Chondrocyte (in vitro differentiated cells): ENCODE measurements around the gene ARHGAP18. TPM values are rescaled to one million over a fixed set of nuclear protein-coding genes. Genes with fewer than 3 reads are reported as not detected.
A peak's percentile ranks its signal among the peaks of the same experiment; 100 is the strongest.

ENCODE experiments used
- DNase-seq: peaks from one replicate; pipeline ENCODE4 v3.0.0; 2021; ENCODE audit warnings: mixed read lengths, low spot score
- H3K27ac Mint-ChIP-seq: one replicate; pipeline ENCODE4 v1.8.0; 2021; ENCODE audit warnings: mild to moderate bottlenecking, moderate library complexity, mixed read lengths; ENCODE audit not compliant: unreplicated experiment
- H3K27me3 Mint-ChIP-seq: 2 replicates; pipeline ENCODE4 v1.8.0; 2021; ENCODE audit warnings: low read depth, mixed read lengths
- H3K36me3 Mint-ChIP-seq: 2 replicates; pipeline ENCODE4 v1.8.0; 2021; ENCODE audit warnings: low read depth, mixed read lengths
- H3K4me1 Mint-ChIP-seq: 2 replicates; pipeline ENCODE4 v1.8.0; 2021; ENCODE audit warnings: low read depth, mild to moderate bottlenecking, mixed read lengths
- H3K4me3 Mint-ChIP-seq: one replicate; pipeline ENCODE4 v1.8.0; 2021; ENCODE audit warnings: mild to moderate bottlenecking, moderate library complexity, mixed read lengths; ENCODE audit not compliant: unreplicated experiment
- H3K9me3 Mint-ChIP-seq: 2 replicates; pipeline ENCODE4 v1.8.0; 2021; ENCODE audit warnings: low read depth, mixed read lengths
- total RNA-seq: library from RNA; stranded (reverse); gene quantifications from 3 replicates; pipeline ENCODE4 v1.2.1, GENCODE V29; 2021
- TF ChIP-seq, protein P1 (sequence below): fragments of 200-600 bp; sonication (generic); IDR thresholded peaks from 2 replicates; pipeline ENCODE4 v1.5.0; 2021; ENCODE audit warnings: antibody characterized with exemption, mild to moderate bottlenecking, moderate library complexity

The ARHGAP18 gene
- total RNA-seq, 1 donor from 2014 or later, result 8.0 TPM

DNA sequence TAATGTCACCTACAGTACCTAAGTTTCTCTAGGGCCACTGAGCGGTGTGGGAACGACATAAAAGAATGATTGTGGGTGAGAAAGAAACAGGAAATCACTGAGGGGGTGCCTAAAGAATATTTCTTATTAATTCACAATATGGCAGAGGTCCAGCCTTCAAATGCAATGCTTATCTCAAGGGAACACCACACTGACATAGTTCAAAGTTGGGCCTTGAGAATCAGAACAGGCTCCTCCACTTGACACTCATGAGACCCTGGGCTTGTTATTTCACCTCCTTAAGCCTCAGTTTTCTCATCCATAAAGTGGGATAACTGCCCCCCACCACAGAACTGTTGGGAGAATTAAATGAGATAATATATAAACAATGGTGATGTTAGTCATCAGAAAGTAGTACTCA lies 40.4 kb upstream of the ARHGAP18 start:
- H3K36me3 Mint-ChIP-seq, result no peaks in the 10 kb centered on the region
- no peaks in the 10 kb centered on the region for H3K9me3 Mint-ChIP-seq
- H3K4me3 Mint-ChIP-seq, result no peak overlapping the region
- H3K27me3 Mint-ChIP-seq, result no peaks in the 10 kb centered on the region
- peaks cover 46% of the 10 kb centered on the region for H3K4me1 Mint-ChIP-seq
- TF ChIP-seq, protein P1, sequence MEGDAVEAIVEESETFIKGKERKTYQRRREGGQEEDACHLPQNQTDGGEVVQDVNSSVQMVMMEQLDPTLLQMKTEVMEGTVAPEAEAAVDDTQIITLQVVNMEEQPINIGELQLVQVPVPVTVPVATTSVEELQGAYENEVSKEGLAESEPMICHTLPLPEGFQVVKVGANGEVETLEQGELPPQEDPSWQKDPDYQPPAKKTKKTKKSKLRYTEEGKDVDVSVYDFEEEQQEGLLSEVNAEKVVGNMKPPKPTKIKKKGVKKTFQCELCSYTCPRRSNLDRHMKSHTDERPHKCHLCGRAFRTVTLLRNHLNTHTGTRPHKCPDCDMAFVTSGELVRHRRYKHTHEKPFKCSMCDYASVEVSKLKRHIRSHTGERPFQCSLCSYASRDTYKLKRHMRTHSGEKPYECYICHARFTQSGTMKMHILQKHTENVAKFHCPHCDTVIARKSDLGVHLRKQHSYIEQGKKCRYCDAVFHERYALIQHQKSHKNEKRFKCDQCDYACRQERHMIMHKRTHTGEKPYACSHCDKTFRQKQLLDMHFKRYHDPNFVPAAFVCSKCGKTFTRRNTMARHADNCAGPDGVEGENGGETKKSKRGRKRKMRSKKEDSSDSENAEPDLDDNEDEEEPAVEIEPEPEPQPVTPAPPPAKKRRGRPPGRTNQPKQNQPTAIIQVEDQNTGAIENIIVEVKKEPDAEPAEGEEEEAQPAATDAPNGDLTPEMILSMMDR, result no peak
- peak overlapping the region; percentile 80 for H3K27ac Mint-ChIP-seq
- no peak for DNase-seq

DNA sequence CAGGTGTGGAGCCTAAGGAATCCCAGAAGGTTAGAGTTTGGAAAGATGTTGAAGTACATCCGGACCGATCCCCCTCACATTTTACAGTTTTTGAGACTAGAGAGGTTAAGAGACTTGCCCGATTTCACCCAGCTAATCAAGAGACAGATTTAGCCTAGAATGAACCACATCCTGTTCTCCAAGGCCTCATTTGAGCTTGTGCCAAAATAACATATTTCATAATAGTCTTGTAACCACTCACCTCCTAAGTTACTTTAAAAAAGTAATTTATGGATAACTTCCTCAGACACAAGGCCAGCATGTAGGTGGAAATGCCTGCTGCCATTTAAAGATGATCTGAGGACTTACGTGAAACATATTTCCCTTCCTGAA lies 39.8 kb upstream of the ARHGAP18 start:
- Mint-ChIP-seq H3K27me3 (no peaks in the 10 kb centered on the region), H3K9me3 (no peaks in the 10 kb centered on the region), H3K36me3 (no peaks in the 10 kb centered on the region), H3K4me3 (no peak overlapping the region), H3K27ac (peak overlapping the region; percentile 80), H3K4me1 (peaks cover 52% of the 10 kb centered on the region)
- DNase-seq, result no peak
- TF ChIP-seq, protein P1, result no peak

DNA sequence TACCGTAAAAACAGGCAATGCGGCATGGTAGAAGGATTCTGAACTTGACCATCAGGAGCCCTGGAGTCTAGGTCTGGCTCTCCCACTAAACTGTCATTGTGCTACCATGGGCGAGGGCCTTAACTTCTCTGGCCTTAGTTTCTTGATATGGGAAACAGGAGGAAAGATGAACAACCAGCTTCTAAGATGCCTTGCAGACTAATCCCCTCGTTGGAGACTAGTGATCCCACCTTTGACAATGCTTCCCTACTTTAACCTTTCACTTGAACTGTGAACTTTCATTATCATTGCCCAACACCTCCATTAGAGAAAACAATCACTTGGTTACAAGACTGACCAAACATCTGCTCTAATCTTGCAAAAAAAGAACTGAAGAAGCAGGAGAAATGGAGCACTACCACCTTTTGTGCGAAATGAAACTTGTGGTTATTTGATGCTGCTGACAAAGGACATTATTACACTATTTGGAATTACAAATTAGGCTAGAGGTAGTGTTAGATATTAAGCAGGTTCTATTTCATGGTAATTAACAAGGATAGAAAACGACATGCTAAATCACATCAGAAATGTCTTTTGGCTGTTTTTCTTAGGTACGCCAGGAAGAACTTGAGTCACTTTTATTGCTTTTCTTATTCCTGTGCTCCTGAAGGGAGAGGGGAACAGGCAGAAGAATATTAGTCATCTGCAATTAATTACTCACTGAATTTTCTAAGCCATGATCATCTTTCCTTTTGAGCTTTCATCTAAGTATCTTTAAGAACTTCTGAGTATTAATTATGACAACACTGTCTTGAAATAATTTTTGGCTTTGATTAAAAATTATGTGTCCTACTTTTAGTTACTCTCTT lies 39.1 kb upstream of the ARHGAP18 start:
- Mint-ChIP-seq H3K4me1 (peaks cover 58% of the 10 kb centered on the region), H3K36me3 (no peaks in the 10 kb centered on the region), H3K27ac (peak overlapping the region; percentile 80), H3K4me3 (no peak overlapping the region), H3K27me3 (no peaks in the 10 kb centered on the region), H3K9me3 (no peaks in the 10 kb centered on the region)
- DNase-seq, result no peak
- TF ChIP-seq, protein P1, result no peak

DNA sequence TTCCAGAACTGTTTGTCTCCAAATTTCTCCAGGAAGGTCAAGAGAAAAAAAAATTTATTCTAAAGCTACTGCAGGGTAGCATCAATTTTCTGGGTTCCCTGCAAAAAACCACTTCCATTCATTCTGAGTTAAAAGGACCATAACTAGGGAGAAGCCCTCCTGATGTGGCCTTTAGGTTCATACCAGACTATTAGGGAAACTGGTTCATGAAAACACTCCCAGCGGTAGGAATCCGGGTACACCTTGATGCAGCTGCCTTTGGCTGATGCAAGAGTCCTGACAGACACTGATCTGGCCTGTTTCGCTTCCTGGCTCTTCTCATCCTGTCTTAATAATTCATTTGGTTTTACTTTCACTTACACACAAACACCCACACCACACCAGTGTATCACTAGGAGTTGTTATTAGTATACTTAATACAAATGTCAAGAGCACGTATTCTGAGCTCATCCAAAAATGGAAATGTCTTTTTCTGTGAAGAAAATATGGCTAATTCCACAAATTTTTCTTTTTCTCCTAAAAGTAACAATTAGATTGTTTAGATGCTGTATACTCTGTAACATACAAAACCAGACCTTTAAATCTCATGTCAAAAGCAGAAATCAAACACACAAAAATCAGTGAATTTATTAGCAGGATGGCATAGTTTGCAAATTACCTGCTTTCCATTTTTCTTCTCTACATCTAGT lies 38.4 kb upstream of the ARHGAP18 start:
- Mint-ChIP-seq H3K36me3 (no peaks in the 10 kb centered on the region), H3K4me3 (no peak overlapping the region), H3K27me3 (no peaks in the 10 kb centered on the region), H3K27ac (peak overlapping the region; percentile 80), H3K4me1 (peaks cover 59% of the 10 kb centered on the region), H3K9me3 (no peaks in the 10 kb centered on the region)
- TF ChIP-seq, protein P1, result peak; percentile 37
- DNase-seq, result no peak

DNA sequence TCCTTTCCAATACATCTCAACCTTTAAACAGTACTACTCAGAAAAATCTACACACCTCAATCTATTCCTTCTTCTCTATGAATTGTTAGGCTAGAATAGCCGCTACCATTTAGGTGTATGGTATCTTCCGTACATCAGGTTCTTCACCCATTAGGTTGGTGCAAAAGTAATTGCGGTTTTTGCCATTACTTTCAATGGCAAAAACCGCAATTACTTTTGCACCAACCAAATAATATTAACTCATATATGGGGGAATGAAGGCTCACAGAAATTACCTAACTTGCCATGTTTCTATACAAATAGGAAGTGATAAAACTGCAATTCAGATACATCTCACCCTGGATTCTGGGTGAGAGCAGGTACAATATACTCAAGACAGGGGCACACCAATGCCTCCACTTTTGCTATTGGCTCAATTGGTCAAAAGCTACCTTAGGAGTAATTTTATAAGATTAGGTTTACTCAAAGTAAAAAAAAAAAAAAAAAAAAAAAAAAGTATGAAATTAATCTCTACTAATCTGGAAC lies 37.7 kb upstream of the ARHGAP18 start:
- Mint-ChIP-seq H3K9me3 (no peaks in the 10 kb centered on the region), H3K27ac (no peak overlapping the region), H3K27me3 (no peaks in the 10 kb centered on the region), H3K36me3 (no peaks in the 10 kb centered on the region), H3K4me1 (peaks cover 59% of the 10 kb centered on the region), H3K4me3 (no peak overlapping the region)
- no peak for DNase-seq
- TF ChIP-seq, protein P1, result no peak
